ENCODE results near the gene LTK. TPM values are rescaled to one million over a fixed set of nuclear protein-coding genes. Genes with fewer than 3 reads are reported as not detected.

The LTK gene
- total and polyA plus RNA-seq, 2 donors (not counting 1 experiment from before 2014, with no cell fraction given) = 4.4 to 9.7 TPM

GRCh38 chr15:41499109-41499851, 14.3 kb downstream of the LTK start:
- ChIA-PET POLR2A (interaction anchor here (0.9 kb wide), 1 partner anchor 14 kb away, joined by 3 read pairs; the partner anchor contains the start of gene LTK), CTCF (no interaction called here)
- Histone ChIP-seq H4K20me1 (ENCODE audit: control insufficient read depth, insufficient read depth, low read length, poor library complexity, severe bottlenecking) (peaks cover 19% of the 10 kb centered on the region), H3K9me3 (ENCODE audit: control extremely low read depth in 1 of 3, control insufficient read depth in 2 of 3, insufficient read depth in 1 of 3, low read length in 2 of 3) (peaks cover 0 to 24% (median 0%) of the 10 kb centered on the region in 3 donors), H3K36me3 (replicated peaks in 1 of 2; ENCODE audit: control extremely low read depth in 1 of 2, control insufficient read depth in 1 of 2, extremely low read depth in 1 of 2, insufficient read depth in 2 of 2, low read length in 1 of 2) (no peaks in the 10 kb centered on the region), H2AFZ (ENCODE audit: insufficient read depth, low read depth, low read length, poor library complexity, severe bottlenecking) (no peak overlapping the region), H3K27me3 (replicated peaks in 1 of 4; ENCODE audit: control extremely low read depth in 1 of 4, control insufficient read depth in 3 of 4, insufficient read depth in 4 of 4, low read length in 3 of 4) (peaks cover 0 to 87% (median 48%) of the 10 kb centered on the region in 4 experiments), H3K9ac (ENCODE audit: low read length) (no peak overlapping the region), H3K4me2 (replicated peaks; ENCODE audit: low read depth, low read length, poor library complexity, severe bottlenecking) (no peak overlapping the region), H3K27ac (ENCODE audit: low read length in 2 of 2) (no peak overlapping the region), H3K4me1 (ENCODE audit: control insufficient read depth in 2 of 2, insufficient read depth in 2 of 2, low read length in 2 of 2) (peaks cover 55 to 61% of the 10 kb centered on the region in 2 donors), H3K4me3 (ENCODE audit: control extremely low read depth in 1 of 5, extremely low read depth in 1 of 5, insufficient read depth in 1 of 5, low read depth in 2 of 5, low read length in 4 of 5) (no peak overlapping the region), H3K79me2 (ENCODE audit: control insufficient read depth, insufficient read depth, low read length) (no peaks in the 10 kb centered on the region)
- DNase-seq = peak; percentile 46
- ATAC-seq (ENCODE audit: low read depth) = no peak
- intact Hi-C loops (cut with micrococcal nuclease) = no loop called here
- Mint-ChIP-seq H3K27me3 (peaks cover 45% of the 10 kb centered on the region), H3K4me3 (no peak overlapping the region), H3K9me3 (ENCODE audit: insufficient read depth) (no peaks in the 10 kb centered on the region), H3K4me1 (peaks cover 44% of the 10 kb centered on the region), H3K27ac (peak overlapping the region; percentile 32)
- 25% methylated on average over 4 of the region's 6 CpGs for WGBS (ENCODE audit: insufficient coverage)
- no peak for TF ChIP-seq CTCF (IDR thresholded peaks at IDR 0.05)
- TF ChIP-seq EZH2 (IDR thresholded peaks at IDR 0.05; ENCODE audit: borderline replicate concordance, insufficient read depth, low read depth, low read length, poor library complexity, severe bottlenecking) = no peak

- H3K27ac Mint-ChIP-seq = peak overlapping the region; percentile 15
- no peak for ATAC-seq (ENCODE audit: low read depth)
- Histone ChIP-seq H3K9ac (ENCODE audit: low read length) (no peak overlapping the region), H4K20me1 (ENCODE audit: control insufficient read depth, insufficient read depth, low read length, poor library complexity, severe bottlenecking) (peaks cover 21% of the 10 kb centered on the region), H2AFZ (ENCODE audit: insufficient read depth, low read depth, low read length, poor library complexity, severe bottlenecking) (no peak overlapping the region), H3K4me2 (replicated peaks; ENCODE audit: low read depth, low read length, poor library complexity, severe bottlenecking) (no peak overlapping the region), H3K9me3 (ENCODE audit: control extremely low read depth in 1 of 3, control insufficient read depth in 2 of 3, insufficient read depth in 1 of 3, low read length in 2 of 3) (peaks cover 0 to 24% (median 0%) of the 10 kb centered on the region in 3 donors), H3K79me2 (ENCODE audit: control insufficient read depth, insufficient read depth, low read length) (no peaks in the 10 kb centered on the region), H3K36me3 (replicated peaks in 1 of 2; ENCODE audit: control extremely low read depth in 1 of 2, control insufficient read depth in 1 of 2, extremely low read depth in 1 of 2, insufficient read depth in 2 of 2, low read length in 1 of 2) (no peaks in the 10 kb centered on the region), H3K27ac (ENCODE audit: low read length in 2 of 2) (no peak overlapping the region), H3K4me3 (ENCODE audit: control extremely low read depth in 1 of 5, extremely low read depth in 1 of 5, insufficient read depth in 1 of 5, low read depth in 2 of 5, low read length in 4 of 5) (no peak overlapping the region), H3K4me1 (ENCODE audit: control insufficient read depth in 2 of 2, insufficient read depth in 2 of 2, low read length in 2 of 2) (peaks cover 55 to 62% of the 10 kb centered on the region in 2 donors), H3K27me3 (replicated peaks in 1 of 4; ENCODE audit: control extremely low read depth in 1 of 4, control insufficient read depth in 3 of 4, insufficient read depth in 4 of 4, low read length in 3 of 4) (peaks cover 0 to 90% (median 48%) of the 10 kb centered on the region in 4 experiments)
- ChIA-PET CTCF (no interaction called here), POLR2A (no interaction called here)
- H3K9me3 Mint-ChIP-seq (ENCODE audit: insufficient read depth) = no peaks in the 10 kb centered on the region
- no peak for DNase-seq
- WGBS (ENCODE audit: insufficient coverage) = no CpG with 5 or more reads among the region's 2 CpGs
- peaks cover 45% of the 10 kb centered on the region for H3K27me3 Mint-ChIP-seq
- intact Hi-C loops (cut with micrococcal nuclease) = no loop called here
- no peak for TF ChIP-seq EZH2 (IDR thresholded peaks at IDR 0.05; ENCODE audit: borderline replicate concordance, insufficient read depth, low read depth, low read length, poor library complexity, severe bottlenecking)
- TF ChIP-seq CTCF (IDR thresholded peaks at IDR 0.05) = no peak
- peaks cover 44% of the 10 kb centered on the region for H3K4me1 Mint-ChIP-seq
- no peak overlapping the region for H3K4me3 Mint-ChIP-seq
Observed at GRCh38 chr15:41498657-41499056, 15.0 kb downstream of the LTK start.

Measured in B cell (primary cell).